Prostate gland (tissue), 2 donors: ENCODE results near the gene DRAM1.

Experiments used
- POLR2A ChIP-seq: fragments of 450-650 bp; IDR thresholded peaks from one replicate; pipeline ENCODE4 v1.6.1; 2016; ENCODE audit warnings: antibody characterized with exemption, mild to moderate bottlenecking
- POLR2AphosphoS5 ChIP-seq: sonication (generic); formaldehyde crosslinking; IDR thresholded peaks from one replicate; pipeline ENCODE4 v1.6.1; 2017; ENCODE audit warnings: antibody characterized with exemption
- TF ChIP-seq, protein P1 (sequence below), 4 experiments: fragments of 200-600 bp in 2 of 4; fragments of 450-650 bp in 2 of 4; sonication (generic) in 2 of 4; IDR thresholded peaks; 1 replicate in 3 of 4; 2 replicates in 1 of 4; pipeline ENCODE4 v1.5.1; 2016 to 2019; ENCODE audit warnings: antibody characterized with exemption in 4 of 4, mild to moderate bottlenecking in 2 of 4, moderate library complexity in 2 of 4

DNA sequence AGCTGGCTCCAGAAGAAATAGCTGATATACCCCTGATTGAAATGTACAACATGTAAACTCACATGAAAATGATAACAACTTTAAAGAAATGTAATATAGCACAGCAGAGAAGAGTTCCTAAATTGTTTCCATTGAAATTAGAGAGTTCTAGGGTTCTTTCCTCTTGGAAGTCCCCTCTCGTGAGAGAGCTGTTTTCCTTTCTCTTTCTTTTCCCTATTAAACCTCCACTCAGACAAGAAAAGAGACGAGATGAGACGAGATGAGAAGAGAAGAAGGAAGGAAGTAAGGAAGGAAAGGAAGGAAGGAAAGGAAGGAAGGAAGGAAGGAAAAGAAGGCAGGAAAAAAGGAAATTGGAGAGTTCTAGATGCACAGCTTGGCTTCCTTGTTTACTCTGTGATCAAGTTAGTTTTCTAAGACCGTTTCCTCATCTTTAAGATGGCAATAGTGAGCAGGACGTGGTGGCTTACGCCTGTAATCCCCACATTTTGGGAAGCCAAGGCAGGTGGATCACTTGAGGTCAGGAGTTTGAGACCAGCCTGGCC, 11.9 kb downstream of the DRAM1 start:
- TF ChIP-seq, protein P1, sequence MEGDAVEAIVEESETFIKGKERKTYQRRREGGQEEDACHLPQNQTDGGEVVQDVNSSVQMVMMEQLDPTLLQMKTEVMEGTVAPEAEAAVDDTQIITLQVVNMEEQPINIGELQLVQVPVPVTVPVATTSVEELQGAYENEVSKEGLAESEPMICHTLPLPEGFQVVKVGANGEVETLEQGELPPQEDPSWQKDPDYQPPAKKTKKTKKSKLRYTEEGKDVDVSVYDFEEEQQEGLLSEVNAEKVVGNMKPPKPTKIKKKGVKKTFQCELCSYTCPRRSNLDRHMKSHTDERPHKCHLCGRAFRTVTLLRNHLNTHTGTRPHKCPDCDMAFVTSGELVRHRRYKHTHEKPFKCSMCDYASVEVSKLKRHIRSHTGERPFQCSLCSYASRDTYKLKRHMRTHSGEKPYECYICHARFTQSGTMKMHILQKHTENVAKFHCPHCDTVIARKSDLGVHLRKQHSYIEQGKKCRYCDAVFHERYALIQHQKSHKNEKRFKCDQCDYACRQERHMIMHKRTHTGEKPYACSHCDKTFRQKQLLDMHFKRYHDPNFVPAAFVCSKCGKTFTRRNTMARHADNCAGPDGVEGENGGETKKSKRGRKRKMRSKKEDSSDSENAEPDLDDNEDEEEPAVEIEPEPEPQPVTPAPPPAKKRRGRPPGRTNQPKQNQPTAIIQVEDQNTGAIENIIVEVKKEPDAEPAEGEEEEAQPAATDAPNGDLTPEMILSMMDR (IDR thresholded peaks at IDR 0.05): no peak
- TF ChIP-seq POLR2A: no peak
- no peak for TF ChIP-seq POLR2AphosphoS5
